NOMO-1 (cell line): ENCODE measurements around the gene MPZL3.
A peak's percentile ranks its signal among the peaks of the same experiment; 100 is the strongest.

Experiments
- DNase-seq, 2 experiments: peaks; one replicate each; lab custom pipeline; 2025; ENCODE audit not compliant: unreplicated experiment in 2 of 2; lab: John Stamatoyannopoulos, UW

Gene MPZL3

DNA sequence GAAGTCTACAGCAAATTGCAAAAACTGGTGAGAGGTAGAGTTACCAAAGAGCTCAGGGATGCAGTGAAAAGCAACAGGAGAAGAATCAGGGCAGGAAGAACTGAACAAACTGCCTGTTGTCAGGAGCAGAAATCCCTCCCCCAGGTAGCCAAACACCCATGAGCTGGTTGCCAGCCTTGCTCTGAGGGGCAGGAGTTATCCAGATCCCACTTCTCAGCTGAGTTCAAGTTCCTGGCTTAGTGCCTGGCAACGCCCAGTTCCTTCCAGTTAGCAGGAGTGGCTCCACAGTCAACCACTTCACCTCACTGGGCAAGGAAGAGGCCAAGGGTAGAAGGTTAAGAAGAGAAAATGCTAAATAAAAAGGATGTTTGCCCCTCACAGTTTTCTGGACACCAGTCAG lies 13.8 kb upstream of the MPZL3 start:
- DNase-seq, result no peak

DNA sequence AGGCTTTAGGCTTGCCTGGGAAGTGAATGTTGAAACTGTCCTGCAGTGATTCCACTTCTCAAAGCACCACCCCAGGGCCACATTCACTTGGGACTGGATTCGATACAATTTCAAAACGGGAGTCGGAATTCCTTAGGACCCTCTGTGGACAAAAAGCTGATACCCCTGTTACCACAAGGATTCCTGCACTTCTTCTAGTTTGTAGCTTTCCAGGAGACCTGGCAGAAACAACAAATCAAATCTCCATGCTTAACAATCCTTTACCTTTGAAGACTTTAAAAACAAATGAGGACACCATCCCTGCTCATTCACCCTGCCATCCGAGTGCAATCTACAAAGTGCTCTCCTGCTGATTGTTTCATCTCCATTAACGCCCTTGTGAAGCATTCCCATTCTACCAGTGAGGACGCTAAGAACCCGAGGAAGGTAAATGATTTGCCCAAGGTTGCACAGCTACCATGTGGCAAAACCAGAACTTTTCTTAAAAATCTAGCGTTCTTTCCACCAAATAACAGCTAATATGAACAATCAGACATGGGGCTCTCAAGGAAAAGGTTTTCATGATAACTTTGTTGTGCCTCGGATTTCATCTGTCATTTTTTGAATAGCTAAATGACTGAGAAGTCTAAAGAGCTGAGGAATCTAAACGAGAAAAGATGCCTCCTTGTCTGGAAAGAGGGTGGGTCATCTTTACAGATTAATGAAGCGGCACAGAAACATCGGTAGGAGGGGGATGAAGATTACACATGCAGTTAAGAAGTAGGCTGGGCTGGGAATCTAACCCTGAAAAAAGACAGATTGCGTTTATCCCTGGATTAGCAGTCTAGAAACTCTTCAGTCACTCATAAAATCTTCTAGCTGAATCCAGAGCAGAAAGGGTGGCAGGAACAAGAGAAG lies 12.7 kb upstream of the MPZL3 start:
- no peak for DNase-seq

DNA sequence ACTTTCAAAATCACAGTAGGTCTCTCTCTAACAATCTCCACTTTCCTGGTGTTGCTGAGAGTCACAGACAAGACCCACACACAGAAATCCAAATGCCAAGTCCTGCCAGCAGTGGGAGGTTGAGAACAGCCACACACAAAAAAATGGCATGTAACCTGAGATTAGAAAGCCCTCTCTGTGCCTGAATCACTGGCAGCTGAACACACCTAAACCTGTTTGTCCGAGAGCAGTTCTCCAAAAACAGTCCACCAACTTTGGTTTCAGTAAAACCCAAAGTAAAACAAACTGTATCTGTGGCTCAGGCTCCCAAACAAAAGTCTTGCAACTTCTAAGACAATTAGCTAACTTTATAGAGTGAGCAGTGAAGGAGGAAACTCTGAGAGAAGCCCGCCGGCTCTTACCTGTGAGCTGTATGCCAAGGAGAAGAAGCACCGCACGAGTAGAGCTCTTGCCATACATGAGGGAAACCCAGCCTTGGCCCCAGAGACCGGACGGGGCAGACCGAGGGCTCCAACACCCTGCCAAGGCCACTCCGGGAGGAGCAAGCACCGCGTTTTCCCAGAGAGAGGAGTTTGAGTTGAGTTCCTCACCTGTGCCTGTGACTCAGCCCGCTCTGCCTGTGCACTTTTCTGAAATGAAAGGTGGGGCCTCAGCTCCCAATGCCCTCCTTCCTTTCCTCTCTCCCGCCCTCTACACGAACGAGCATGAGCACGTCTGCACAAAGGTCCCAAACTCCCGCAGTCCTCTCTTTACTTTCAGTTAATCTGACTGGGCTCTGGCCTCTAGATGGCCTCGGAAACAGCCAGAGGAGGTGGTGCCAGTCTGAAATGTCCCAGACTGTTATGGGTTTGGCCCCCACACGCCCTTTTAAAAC lies 11.8 kb upstream of the MPZL3 start, which contains the start of gene MPZL2:
TSS of gene MPZL2 (minus strand) at position 603 of the 874 bp plus-strand sequence. CDS start at position 459, 144 bp downstream.
- peak; percentile 20 to 35 for DNase-seq

DNA sequence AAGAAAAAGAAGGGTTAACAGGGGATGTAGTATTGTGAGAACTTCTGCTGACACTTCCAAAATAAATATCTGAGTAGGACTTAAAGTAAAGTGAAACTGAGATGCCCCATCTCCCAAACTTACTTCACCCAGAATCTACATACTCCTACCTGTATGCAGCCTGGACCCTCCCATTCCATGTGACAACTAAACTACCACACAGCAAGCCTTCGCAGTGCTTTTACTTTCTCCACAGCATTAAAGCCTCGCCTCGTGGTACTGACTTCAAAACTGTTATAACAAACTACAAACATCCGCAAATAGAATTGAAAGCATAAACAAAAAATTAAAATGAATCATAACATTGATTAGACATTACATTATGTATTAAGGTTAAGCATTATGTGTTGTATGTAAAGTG lies 10.9 kb upstream of the MPZL3 start:
- no peak for DNase-seq

DNA sequence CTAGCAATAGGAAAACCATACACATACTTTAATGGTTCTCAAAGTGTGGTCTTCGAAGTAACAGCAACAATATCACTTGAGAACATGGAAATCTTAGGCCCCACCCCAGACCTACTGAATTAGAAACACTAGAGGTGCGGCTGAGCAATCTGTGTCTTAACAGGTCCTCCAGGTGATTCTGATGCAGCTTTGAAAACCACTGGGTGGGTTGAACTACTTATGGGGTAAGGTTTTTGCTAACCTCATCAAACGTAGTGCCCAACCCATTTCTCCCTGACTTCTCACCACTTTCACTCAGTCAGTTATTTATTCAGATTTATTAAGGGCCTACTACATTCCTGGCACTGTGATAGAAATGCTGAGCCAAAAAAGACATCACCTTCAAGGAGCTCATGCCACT lies 8.2 kb upstream of the MPZL3 start:
- no peak for DNase-seq

DNA sequence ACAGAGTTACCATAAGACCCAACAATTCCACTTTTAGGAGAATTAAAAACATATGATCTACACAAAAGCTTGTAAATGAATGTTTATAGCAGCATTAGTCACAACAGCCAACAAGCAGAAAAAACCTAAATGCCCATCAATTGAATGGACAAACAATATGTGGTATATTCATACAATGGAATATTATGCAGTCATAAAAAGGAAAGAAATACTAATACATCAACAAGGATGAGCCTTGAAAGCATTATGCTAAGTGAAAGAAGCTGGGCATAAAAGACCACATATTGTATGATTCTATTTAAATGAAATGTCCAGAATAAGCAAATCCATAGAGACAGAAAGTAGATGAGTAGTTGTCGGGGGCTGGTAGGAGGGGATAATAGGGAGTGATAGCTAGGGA lies 7.0 kb upstream of the MPZL3 start:
- DNase-seq, result no peak

DNA sequence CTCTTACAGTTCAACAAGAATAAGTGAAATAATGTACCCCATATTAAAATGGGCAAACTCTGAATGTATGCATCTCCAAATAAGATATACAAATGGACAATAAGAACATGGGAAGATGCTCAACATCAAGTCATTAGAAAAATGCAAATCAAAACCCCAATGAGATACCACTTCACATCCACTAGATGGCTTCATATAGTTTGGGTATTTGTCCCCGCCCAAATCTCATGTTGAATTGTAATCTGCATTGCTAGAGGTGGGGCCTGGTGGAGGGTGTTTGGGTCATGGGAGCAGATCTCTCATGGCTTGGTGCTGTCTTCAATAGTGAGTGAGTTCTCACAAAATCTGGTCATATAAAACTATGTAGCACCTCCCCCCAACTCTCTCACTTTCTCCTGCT lies 6.2 kb upstream of the MPZL3 start:
- peak in 1 of 2 experiments; percentile 8 for DNase-seq

DNA sequence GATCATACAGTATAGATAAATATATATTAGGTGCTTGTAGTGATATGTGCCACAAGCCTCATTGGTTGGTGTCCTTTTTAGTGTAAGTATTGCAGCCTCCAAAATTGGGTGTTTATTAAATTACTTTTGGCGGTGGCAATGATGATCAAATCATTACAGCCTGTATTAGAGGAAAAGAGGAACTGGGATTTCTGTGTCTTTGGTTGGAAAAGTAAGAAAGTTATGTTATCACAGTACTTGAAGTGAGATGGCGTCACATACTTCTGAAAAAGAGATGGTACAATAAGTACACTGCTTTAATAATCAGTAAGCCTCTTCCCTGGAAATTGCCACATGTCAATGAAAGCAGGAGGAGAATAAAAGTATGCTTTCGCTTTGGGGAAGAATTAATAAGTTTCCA lies 523 bp upstream of the MPZL3 start:
- no peak for DNase-seq

DNA sequence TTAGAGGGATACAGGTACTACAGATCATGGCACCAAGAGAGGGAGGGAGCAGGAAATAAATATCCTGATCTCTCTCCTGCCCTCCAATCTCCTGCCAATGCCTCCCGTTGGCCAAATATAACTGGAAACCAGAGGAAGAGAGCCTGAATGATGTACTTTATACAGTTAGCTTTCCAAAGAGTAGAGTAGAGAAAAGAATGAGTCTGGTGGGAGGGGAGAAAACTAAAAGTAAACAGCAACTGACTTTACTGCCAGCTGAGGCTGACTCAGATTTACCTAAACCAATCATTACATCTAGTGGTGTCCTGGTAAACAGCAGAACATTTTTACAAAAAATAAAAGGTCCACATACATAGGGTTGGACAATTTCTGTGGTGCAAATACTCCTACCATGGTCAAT lies 5.1 kb downstream of the MPZL3 start:
- DNase-seq, result no peak

DNA sequence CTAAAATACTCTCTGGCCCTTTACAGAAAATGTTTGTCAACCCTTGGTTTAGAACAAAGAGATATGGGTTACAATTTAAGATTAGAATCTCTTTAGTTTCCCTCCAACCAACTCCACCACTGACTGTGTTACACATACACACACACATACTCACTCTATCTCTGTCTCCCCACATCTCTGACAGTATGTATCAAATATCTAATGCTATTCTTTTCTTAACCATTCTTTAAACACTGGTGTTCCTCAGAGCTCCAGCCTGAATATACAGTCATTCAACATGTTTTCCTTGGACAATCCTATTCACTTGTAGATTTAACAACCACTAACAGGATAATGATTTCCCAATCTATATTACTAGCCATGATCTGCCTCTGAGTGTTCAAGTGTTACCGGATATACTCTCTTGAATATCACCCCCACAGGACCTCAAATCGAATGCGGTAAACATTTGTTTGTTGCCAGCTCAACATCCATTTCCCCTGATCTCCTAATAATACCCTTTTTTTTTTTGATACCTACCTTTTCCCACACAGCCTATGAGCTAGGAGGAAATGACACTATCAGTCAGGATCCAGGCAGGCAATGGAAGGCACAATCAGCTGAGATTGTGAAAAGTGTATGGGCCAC lies 6.1 kb downstream of the MPZL3 start:
- DNase-seq, result no peak

DNA sequence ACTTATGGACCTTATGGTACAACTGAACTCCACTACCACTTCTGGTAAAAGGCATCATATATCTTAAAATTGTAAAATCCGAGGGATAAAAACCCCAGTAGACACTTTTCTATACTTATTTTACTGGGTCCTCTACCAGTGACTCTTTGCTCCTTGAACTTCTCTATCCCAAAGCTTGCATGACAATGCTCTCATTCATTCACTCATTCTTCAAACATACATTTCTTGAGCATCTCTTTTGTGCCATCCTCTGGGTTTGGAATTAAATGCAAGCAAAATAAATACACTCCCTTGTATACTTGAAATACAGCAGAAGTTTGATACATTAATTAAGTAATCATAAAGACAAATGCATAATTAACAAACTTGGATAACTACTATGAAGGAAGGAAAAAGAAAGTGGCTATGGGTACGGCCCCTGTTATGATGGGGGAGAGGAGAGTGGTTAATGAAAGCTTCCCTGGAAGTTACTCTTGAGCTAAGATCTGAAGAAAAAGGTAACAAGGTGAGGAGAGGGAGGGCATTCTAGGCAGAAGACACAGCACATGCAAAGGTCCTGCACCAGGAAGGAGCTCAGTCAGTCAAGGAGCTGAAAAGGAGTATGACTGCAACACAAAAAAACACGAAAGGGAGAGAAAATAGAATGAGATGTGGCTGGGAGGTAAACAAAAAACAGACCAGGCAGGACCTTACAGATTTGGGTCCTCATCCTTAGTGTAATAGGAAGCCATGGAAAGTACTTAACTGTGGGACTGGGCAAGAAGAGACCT lies 8.0 kb downstream of the MPZL3 start:
- no peak for DNase-seq

DNA sequence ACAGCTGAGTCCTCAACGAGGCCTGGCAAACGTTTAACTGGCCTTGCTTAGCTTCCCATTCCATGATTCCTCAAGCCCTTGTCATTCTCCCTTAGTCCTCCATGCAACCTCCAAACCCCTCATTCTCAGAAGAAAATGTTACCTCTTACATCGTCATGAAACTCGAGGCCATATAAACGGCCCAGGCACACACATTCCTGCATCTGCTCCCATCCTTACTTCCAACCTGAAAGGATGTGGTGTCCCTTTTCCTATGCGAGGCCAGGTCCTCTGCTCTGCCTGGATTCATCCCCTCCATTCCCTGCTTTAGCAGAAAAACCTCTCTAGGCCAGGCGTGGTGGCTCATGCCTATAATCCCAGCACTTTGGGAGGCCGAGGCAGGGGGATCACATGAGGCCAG lies 9.0 kb downstream of the MPZL3 start:
- no peak for DNase-seq

DNA sequence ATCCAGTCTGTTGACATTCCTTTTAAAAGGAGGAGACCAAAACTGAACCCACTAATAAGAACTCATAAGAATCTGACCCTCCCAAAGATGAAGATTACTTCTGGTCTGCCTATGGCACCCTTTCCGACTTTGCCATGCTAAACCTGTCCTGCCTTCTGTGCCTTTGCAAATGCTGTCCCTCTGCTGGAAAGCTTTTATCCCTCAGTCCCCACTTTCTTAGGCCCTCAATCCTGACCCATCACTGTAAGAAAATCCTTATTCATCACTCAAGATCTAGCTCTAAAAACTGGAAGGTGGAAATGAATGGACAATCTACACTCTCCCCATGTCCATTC lies 10.4 kb downstream of the MPZL3 start:
- DNase-seq, result no peak

DNA sequence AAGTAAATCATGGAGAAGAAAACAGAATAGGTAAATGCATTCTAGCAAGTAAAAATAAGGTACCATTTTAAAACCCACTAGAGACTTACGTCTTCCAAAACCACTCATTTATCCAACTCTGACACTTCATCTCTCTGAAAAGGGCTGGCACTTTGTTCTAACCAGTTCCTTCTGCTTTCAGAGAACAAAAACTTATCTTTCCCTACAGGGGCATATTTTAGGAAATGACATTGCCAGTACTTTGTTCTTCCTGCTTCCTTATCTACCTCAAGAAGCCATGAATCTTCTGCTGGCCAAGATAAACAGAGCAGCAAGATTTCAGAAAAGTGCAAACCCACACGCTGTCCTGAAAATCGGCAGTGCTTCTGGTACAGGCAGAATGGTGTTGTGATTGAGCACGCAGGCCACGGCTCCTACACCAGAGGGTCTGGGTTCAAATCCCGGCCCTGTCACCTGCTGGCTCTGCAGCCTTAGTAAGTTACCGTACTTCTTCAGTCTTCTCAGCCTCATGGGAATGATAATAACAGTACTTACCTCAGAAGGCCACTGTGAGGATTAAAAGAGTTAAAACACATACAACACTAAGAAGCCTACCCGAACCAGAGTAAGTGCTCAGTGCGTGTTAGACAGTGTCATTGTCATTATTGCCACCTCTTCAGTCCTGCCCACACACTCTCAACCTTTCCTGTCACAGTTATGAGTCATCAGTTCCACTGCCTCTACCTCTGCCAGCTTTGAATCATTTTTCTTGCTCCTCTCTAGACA lies 11.0 kb downstream of the MPZL3 start:
- DNase-seq, result peak; percentile 76 to 88

DNA sequence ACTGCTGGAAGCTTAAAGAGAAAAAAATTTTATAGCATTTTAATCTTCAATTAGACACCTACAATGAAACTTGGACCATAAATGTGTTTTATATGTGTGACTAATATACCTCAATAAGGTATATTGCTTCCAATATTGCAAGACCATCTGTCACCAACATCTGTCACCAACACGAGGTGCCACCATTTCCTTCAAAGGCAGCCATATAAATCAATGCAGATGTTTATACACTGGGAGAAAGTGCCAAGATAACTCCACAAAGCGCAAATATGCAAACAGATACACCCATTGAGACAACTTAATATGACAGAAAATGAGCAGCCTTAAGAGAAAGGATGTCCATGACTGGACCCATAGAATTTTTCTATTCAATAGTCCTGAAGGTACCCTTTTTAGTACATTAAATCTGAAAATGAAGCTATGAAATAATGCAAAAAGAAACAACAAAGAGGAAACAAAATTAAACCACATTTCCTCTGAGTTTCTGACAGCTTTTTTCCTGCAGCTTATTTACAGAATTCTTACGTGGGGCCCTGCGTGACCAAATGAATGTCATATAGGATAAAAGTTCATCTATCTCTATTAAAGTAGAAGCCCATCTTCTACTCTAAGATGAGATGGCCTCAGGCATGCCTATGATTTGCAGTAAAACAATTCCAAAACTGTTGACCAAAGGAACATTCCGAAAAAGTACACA lies 12.5 kb downstream of the MPZL3 start:
- no peak for DNase-seq

DNA sequence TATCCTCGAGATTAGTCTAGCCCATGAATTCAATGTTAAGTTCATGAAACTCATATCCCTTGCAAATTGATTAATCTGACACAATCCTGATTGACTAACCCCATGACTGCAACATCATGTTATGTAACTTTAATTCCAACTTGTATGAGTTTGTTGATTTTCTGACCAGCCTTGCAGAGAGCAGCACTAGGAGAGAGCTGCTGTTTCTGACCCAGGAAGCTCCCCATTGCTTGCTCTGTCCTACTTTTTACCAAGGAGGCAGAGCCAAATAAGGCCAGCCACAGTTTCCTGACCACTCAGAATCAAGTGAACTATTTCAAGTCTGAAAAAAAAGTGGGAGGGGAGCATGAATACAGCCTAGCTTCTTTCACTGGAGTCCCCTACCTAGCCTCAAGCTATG lies 13.2 kb downstream of the MPZL3 start:
- peak in 1 of 2 experiments; percentile 48 for DNase-seq

DNA sequence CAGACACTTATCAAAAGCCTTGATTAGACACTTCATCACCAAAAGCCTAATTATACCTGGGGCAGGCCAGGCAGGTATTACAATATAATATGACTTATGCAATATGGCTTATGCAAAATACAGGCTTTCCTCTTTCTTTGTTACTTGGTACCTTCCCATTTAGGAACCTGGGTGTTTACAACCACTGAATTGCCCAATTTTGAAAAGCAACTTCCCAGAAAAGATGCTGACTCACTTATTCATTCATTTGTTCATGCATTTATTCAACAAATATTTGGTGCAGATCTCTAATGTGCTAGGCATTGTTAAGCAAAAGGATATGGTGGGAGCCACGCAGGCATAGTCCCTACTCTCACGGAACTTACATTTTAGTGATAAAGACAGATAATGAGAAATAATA lies 13.7 kb downstream of the MPZL3 start:
- peak; percentile 36 to 76 for DNase-seq

DNA sequence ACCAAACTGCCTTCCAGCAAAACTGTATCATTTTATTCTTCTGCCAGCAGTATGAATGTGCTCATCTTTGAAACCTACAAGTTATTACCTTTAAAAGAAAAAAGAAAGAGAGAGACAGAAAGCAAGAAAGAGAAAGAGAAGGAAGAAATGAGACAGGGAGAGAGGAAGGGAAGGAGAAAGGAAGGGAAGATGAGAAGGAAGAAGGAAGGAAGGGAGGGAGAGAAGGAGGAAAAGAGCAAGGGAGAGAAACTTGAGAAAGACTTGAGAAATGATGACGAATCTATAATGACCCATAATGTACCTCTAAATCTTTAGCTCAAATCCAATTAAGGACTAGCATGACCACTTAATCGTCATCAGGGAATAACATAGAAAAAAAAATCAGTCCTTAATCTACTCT lies 16.0 kb downstream of the MPZL3 start:
- DNase-seq, result no peak

DNA sequence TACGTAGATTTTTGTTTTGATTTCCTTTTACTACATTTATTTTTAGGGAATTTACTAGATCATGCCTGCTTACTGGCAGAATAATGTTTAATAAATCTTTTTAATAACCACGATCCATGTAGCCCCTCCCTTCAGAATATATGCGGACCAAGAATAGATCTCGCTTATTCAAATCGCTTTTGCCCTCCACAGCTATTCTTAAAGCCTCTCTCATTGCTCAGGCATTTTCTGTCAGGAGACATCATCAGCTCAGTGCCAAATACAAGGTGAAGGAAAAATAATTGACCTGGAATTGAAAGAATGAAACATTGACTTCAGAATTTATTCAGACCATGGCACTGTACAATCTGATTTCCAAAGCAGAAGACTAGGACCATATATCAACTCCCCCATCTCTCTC lies 17.3 kb downstream of the MPZL3 start:
- DNase-seq, result no peak
